ENCODE data around the gene RPTOR. TPM values are rescaled to one million over a fixed set of nuclear protein-coding genes. Genes with fewer than 3 reads are reported as not detected.

RPTOR gene
- total RNA-seq, 4 donors from 2014 or later = 47.6 to 56.9 (median 55.4) TPM

DNA sequence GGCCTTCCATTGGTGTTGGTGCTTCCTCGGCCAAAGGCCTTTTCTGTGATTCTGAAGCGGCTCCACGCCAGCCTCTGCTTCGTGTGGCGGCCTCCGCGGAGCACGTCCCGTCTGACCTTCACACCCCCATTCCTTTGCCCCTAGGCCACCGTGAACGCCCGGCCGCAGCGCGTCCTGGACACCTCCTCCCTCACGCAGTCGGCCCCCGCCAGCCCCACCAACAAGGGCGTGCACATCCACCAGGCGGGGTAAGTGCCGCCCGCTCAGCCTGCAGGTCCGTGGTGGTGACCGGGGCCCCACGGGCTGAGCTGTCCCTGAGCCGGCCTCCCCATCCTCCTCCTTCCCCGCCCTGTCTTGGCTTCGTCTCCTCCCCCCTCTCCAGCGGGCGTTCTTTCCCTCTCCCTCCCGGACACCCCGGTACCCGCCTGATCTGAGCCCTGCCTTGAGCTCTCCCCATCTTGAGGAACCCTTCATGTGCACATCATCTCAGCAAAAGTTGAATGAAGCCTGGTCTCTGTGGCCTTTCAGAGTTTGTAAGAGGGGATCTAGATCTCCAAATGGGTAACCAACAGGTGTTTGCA lies 378.0 kb downstream of the RPTOR start:
- in situ Hi-C loops (cut with MboI; ENCODE audit: low sequenced_read_pairs in 4 of 4) (no loop called here), intact Hi-C loops (cut with DNase I; ENCODE audit: low total_unique reads) (no loop called here)
- Histone ChIP-seq H3K4me1 (peaks cover 0 to 6% of the 10 kb centered on the region in 2 donors), H3K4me3 (no peak overlapping the region), H3K9me3 (no peaks in the 10 kb centered on the region), H3K27me3 (no peaks in the 10 kb centered on the region), H3K27ac (no peak overlapping the region), H3K36me3 (peaks cover 0 to 45% of the 10 kb centered on the region in 2 donors)
- TF ChIP-seq, protein P1, sequence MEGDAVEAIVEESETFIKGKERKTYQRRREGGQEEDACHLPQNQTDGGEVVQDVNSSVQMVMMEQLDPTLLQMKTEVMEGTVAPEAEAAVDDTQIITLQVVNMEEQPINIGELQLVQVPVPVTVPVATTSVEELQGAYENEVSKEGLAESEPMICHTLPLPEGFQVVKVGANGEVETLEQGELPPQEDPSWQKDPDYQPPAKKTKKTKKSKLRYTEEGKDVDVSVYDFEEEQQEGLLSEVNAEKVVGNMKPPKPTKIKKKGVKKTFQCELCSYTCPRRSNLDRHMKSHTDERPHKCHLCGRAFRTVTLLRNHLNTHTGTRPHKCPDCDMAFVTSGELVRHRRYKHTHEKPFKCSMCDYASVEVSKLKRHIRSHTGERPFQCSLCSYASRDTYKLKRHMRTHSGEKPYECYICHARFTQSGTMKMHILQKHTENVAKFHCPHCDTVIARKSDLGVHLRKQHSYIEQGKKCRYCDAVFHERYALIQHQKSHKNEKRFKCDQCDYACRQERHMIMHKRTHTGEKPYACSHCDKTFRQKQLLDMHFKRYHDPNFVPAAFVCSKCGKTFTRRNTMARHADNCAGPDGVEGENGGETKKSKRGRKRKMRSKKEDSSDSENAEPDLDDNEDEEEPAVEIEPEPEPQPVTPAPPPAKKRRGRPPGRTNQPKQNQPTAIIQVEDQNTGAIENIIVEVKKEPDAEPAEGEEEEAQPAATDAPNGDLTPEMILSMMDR (IDR thresholded peaks at IDR 0.05 in 4 of 5, conservative IDR thresholded peaks at IDR 0.05 in 1 of 5) = no peak
- ATAC-seq (no peak), DNase-seq (no peak)

DNA sequence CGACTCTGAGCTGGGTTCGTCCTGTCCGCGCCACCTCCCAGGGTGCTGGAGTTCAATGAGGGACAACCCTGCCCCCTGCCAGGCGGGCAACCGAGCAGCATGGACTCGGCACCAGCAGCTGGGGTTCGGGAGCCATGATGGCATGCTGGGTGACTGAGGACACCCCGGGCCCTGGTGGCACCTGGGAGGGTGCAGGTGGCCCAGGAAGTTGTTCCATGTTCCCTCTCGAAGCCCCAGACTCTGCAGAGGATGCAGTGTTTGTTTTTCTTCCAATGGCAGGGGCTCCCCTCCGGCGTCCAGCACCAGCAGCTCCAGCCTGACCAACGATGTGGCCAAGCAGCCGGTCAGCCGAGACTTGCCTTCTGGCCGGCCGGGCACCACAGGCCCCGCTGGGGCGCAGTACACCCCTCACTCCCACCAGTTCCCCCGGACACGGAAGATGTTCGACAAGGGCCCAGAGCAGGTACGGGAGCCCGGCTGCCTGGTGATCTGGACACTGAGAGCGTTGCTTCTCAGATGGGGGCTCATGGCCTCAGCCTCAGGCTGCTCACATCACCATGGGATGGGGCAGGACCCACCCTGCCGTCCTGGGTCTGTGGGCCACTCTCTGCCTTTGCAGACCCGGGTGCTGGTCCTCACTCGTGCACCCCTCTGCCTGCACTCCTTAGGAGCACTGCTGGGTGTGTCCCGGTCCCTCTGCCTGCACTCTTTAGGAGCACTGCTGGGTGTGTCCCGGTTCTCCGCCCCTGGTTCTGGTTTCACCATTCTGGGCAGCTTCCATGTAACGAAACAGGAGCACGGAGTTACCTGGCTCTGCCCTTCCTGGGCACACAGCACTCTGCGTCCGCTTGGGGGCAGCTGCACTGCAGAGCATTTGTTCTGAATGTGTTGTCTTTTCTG lies 378.8 kb downstream of the RPTOR start:
- H3K27ac ChIP-seq = no peak overlapping the region
- peaks cover 0 to 6% of the 10 kb centered on the region in 2 donors for H3K4me1 ChIP-seq
- DNase-seq (no peak), ATAC-seq (no peak)
- in situ Hi-C loops (cut with MboI; ENCODE audit: low sequenced_read_pairs in 4 of 4) = no loop called here
- TF ChIP-seq, protein P1 (IDR thresholded peaks at IDR 0.05 in 4 of 5, conservative IDR thresholded peaks at IDR 0.05 in 1 of 5) = no peak
- TF ChIP-seq POLR2A (IDR thresholded peaks at IDR 0.05) = no peak
- intact Hi-C loops (cut with DNase I; ENCODE audit: low total_unique reads) = no loop called here
- no peaks in the 10 kb centered on the region for H3K27me3 ChIP-seq
- no peak overlapping the region for H3K4me3 ChIP-seq
- no peaks in the 10 kb centered on the region for H3K9me3 ChIP-seq
- peaks cover 0 to 46% of the 10 kb centered on the region in 2 donors for H3K36me3 ChIP-seq

DNA sequence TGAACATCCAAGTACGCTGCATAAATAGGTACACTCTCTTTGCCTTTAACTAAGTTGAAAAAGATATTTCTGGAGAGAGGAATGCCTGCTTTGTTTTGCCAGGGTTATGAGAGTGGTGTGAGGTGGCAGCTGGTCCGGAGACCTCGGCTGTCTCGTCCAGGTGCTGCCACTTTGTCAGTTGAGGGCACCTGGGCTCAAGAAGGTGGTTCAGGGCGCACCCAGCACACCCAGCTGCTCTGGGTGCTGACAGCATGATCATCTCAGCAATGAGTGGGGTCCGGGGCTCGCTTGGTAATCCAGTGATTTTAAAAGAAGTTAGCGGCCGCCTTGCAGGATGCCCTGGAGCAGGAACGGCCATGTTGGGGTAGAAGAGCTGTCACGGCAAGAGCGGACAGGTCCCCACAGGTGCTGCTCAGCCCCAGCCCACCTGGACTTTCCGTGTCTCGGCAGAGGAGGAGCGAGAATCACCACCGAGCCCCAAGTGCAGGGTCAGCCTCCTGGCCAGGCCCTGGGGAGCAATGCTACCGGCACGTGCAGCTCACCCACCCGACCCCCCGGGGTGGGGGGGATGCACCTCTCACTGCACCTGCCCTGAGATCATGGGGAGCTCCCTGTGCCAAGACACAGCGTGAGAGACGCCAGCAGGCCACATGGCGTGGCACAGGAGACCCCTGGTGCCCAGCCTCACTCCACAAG lies 379.6 kb downstream of the RPTOR start:
- DNase-seq (no peak), ATAC-seq (no peak)
- H3K9me3 ChIP-seq = no peaks in the 10 kb centered on the region
- in situ Hi-C loops (cut with MboI; ENCODE audit: low sequenced_read_pairs in 4 of 4) = no loop called here
- peaks cover 0 to 47% of the 10 kb centered on the region in 2 donors for H3K36me3 ChIP-seq
- H3K27ac ChIP-seq = no peak overlapping the region
- H3K4me1 ChIP-seq = peaks cover 0 to 6% of the 10 kb centered on the region in 2 donors
- TF ChIP-seq, protein P1 (IDR thresholded peaks at IDR 0.05 in 4 of 5, conservative IDR thresholded peaks at IDR 0.05 in 1 of 5) = no peak
- TF ChIP-seq POLR2A (IDR thresholded peaks at IDR 0.05) = no peak
- intact Hi-C loops (cut with DNase I; ENCODE audit: low total_unique reads) = no loop called here
- H3K4me3 ChIP-seq = no peak overlapping the region
- no peaks in the 10 kb centered on the region for H3K27me3 ChIP-seq

DNA sequence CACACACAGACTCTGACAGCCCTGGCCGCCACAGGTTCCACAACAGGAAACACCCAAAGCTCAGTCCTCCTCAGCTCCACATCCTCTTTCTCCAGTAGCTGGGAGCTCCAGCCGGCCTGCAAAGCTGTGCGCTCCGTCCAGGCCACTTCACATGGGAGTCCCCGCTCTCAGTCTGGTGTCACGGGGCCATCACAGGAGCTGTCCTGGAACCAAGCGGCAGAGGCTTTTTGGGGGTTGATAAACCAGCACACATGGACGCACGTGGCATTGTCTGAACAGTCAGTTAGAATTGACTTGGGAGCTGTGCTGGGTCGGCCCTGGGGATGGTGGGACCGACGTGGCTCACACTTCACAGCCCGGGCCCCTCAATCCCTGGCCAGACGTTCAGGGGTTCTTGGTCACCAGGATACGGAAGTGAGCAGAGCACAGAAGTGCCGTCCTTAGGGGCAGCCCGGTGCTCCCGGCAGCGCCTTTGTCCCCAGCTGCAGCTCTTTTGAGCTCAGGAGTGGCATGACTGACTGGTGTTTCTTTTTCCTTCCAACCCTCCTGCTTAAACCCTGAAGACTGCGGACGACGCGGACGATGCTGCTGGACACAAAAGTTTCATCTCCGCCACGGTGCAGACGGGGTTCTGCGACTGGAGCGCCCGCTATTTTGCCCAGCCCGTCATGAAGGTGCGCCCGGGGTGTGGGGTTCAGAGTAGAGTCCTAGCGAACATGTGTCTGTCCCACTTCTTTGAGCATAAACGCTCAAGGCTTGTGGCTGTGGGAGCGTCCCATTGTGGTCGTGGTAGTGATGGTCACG lies 380.4 kb downstream of the RPTOR start:
- no peak for TF ChIP-seq POLR2A (IDR thresholded peaks at IDR 0.05)
- TF ChIP-seq, protein P1 (IDR thresholded peaks at IDR 0.05 in 4 of 5, conservative IDR thresholded peaks at IDR 0.05 in 1 of 5) = no peak
- in situ Hi-C loops (cut with MboI; ENCODE audit: low sequenced_read_pairs in 4 of 4) = no loop called here
- peaks cover 0 to 47% of the 10 kb centered on the region in 2 donors for H3K36me3 ChIP-seq
- no peaks in the 10 kb centered on the region for H3K9me3 ChIP-seq
- no peaks in the 10 kb centered on the region for H3K27me3 ChIP-seq
- intact Hi-C loops (cut with DNase I; ENCODE audit: low total_unique reads) = no loop called here
- no peak overlapping the region for H3K4me3 ChIP-seq
- no peaks in the 10 kb centered on the region for H3K4me1 ChIP-seq
- DNase-seq = no peak
- ATAC-seq = no peak
- no peak overlapping the region for H3K27ac ChIP-seq

Measured in gastrocnemius medialis (tissue), 4 donors.